ENCODE measurements around the gene NPC1. TPM values are rescaled to one million over a fixed set of nuclear protein-coding genes. Genes with fewer than 3 reads are reported as not detected.

Gene NPC1
- total RNA-seq, 1 experiment from 2014 or later, result 39.6 TPM

DNA sequence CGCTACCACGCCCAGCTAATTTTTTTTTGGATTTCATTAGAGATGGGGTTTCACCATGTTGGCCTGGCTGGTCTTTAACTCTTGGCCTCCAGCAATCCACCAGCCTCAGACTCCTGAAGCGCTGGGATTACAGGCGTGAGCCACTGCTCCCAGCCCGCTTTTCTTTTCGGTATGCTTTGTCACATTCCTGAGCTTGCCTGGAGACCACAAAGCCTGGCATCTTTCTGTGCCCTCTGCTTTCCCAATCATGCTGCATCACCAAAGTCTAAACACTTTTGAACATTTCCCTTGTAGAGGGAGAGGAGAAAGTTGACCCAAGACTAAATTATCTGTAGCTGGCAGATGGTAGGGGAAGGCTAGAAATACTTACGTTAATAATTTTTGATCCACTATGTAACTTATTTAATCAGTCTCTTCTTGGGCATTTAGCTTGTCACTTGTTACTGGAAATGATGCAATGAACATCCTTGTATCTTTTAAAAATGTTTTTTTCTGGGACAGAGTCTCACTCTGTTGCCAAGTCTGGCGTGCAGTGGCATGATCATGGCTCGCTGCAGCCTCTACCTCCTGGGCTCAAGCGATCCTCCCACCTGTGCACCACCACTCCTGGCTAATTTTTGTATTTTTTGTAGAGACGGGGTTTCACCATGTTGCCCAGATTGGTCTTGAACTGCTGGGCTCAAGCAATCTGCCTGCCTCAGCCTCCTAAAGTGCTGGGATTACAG, 2.7 kb upstream of the NPC1 start:
- H3K4me1 ChIP-seq (replicated peaks; ENCODE audit: insufficient read depth), result peaks cover 17% of the 10 kb centered on the region
- BruUV-seq (replicated peaks), result no TSS peak
- H3K4me3 ChIP-seq, result no peak overlapping the region
- no peak overlapping the region for H3K4me2 ChIP-seq
- no peaks in the 10 kb centered on the region for H3K9me2 ChIP-seq (ENCODE audit: insufficient read depth)
- intact Hi-C loops (cut with micrococcal nuclease; ENCODE audit: unreplicated experiment), result loop anchor here (5.0 kb wide), 1 partner anchor 72 kb away; no protein-coding TSS in a partner anchor
- DNase-seq, result peak; percentile 28 to 38
- H3K9me3 ChIP-seq (ENCODE audit: insufficient read depth, low read depth), result no peaks in the 10 kb centered on the region
- no peak for TF ChIP-seq EZH2 (IDR thresholded peaks at IDR 0.05; ENCODE audit: low read depth)
- TF ChIP-seq, protein P1, sequence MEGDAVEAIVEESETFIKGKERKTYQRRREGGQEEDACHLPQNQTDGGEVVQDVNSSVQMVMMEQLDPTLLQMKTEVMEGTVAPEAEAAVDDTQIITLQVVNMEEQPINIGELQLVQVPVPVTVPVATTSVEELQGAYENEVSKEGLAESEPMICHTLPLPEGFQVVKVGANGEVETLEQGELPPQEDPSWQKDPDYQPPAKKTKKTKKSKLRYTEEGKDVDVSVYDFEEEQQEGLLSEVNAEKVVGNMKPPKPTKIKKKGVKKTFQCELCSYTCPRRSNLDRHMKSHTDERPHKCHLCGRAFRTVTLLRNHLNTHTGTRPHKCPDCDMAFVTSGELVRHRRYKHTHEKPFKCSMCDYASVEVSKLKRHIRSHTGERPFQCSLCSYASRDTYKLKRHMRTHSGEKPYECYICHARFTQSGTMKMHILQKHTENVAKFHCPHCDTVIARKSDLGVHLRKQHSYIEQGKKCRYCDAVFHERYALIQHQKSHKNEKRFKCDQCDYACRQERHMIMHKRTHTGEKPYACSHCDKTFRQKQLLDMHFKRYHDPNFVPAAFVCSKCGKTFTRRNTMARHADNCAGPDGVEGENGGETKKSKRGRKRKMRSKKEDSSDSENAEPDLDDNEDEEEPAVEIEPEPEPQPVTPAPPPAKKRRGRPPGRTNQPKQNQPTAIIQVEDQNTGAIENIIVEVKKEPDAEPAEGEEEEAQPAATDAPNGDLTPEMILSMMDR (conservative IDR thresholded peaks at IDR 0.05), result no peak
- no peaks in the 10 kb centered on the region for H3K36me3 ChIP-seq (ENCODE audit: low read depth)
- no peaks in the 10 kb centered on the region for H3K27me3 ChIP-seq (ENCODE audit: insufficient read depth, low read depth)
- POLR2A ChIA-PET (ENCODE audit: unreplicated experiment), result no interaction called here
- H3K79me2 ChIP-seq (ENCODE audit: low read depth), result peaks cover 8% of the 10 kb centered on the region
- peaks cover 24% of the 10 kb centered on the region for H3F3A ChIP-seq (ENCODE audit: insufficient read depth, low read depth)
- no peak overlapping the region for H2AFZ ChIP-seq
- no peaks in the 10 kb centered on the region for H4K20me1 ChIP-seq (ENCODE audit: insufficient read depth)
- CTCF ChIA-PET, result interaction anchor here (0.6 kb wide), 1 partner anchor 15 kb away, joined by 6 read pairs; no protein-coding TSS in a partner anchor
- H3K27ac ChIP-seq, result no peak overlapping the region

DNA sequence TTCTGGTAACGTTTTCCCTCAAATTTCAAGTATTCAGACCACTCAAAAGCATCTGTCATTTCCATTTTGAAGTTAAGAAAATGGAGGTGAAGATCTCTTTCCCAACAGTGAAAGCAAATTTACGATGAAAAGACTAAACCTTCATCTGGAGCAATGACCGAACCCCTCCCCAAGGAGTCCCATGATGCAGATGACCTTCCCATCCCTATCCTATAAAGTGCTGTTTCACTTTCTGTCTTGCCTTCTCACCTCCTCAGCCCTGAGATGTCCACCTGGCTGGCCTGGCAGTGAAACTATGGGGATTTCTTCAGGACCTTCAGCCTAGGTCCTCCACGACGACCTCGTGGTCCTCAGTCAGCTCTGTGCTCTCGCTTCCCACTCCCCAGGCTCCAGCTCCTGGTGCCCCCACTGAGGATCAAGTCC, 925 bp upstream of the NPC1 start:
- no peaks in the 10 kb centered on the region for H3K9me3 ChIP-seq (ENCODE audit: insufficient read depth, low read depth)
- peaks cover 17% of the 10 kb centered on the region for H3F3A ChIP-seq (ENCODE audit: insufficient read depth, low read depth)
- peak overlapping the region; percentile 59 for H3K4me2 ChIP-seq
- DNase-seq, result no peak
- peak overlapping the region; percentile 46; the same call in 1 of the 2 replicates for H2AFZ ChIP-seq
- H3K27ac ChIP-seq, result no peak overlapping the region
- peaks cover 19% of the 10 kb centered on the region for H3K4me1 ChIP-seq (replicated peaks; ENCODE audit: insufficient read depth)
- BruUV-seq (replicated peaks), result TSS peak; percentile 25
- H3K27me3 ChIP-seq (ENCODE audit: insufficient read depth, low read depth), result no peaks in the 10 kb centered on the region
- no peaks in the 10 kb centered on the region for H3K36me3 ChIP-seq (ENCODE audit: low read depth)
- ChIA-PET POLR2A (ENCODE audit: unreplicated experiment) (no interaction called here), CTCF (no interaction called here)
- H3K4me3 ChIP-seq, result peak overlapping the region; percentile 32; the same call in 1 of the 2 replicates
- intact Hi-C loops (cut with micrococcal nuclease; ENCODE audit: unreplicated experiment), result loop anchor here (2.0 to 5.0 kb wide), 2 partner anchors 70 to 116 kb away; no protein-coding TSS in a partner anchor
- no peaks in the 10 kb centered on the region for H3K9me2 ChIP-seq (ENCODE audit: insufficient read depth)
- H4K20me1 ChIP-seq (ENCODE audit: insufficient read depth), result no peaks in the 10 kb centered on the region
- TF ChIP-seq EZH2 (IDR thresholded peaks at IDR 0.05; ENCODE audit: low read depth), result no peak
- TF ChIP-seq, protein P1 (conservative IDR thresholded peaks at IDR 0.05), result 0 out of 2 replicates have a peak, but pooled peaks have one; percentile 22
- peaks cover 26% of the 10 kb centered on the region for H3K79me2 ChIP-seq (ENCODE audit: low read depth)

DNA sequence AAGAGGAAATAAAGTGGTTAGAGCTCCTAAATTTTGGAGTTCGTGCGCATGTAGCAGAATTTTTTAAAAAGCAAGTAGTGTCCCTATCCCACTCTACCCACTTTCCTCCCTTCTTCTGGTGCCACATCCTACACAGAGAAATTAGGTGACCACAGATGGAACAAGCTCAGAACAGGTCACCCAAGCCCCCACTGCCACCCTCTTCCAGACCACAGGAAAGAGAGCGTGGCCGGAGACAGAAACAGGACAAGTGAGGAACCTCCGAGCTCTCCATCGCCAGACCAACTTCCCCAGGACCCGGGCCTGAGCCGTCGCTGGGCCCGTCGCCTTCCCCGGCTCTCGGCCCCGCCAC, 433 bp downstream of the NPC1 start:
- Histone ChIP-seq H3F3A (ENCODE audit: insufficient read depth, low read depth) (peaks cover 17% of the 10 kb centered on the region), H3K4me1 (replicated peaks; ENCODE audit: insufficient read depth) (peaks cover 19% of the 10 kb centered on the region), H2AFZ (peak overlapping the region; percentile 71), H3K4me3 (peak overlapping the region; percentile 82), H3K79me2 (ENCODE audit: low read depth) (peaks cover 40% of the 10 kb centered on the region), H4K20me1 (ENCODE audit: insufficient read depth) (no peaks in the 10 kb centered on the region), H3K4me2 (peak overlapping the region; percentile 77), H3K27me3 (ENCODE audit: insufficient read depth, low read depth) (no peaks in the 10 kb centered on the region), H3K36me3 (ENCODE audit: low read depth) (no peaks in the 10 kb centered on the region), H3K9me3 (ENCODE audit: insufficient read depth, low read depth) (no peaks in the 10 kb centered on the region), H3K27ac (peak overlapping the region; percentile 97), H3K9me2 (ENCODE audit: insufficient read depth) (no peaks in the 10 kb centered on the region)
- intact Hi-C loops (cut with micrococcal nuclease; ENCODE audit: unreplicated experiment), result loop anchor here (2.0 to 5.0 kb wide), 2 partner anchors 69 to 117 kb away; no protein-coding TSS in a partner anchor
- BruUV-seq (replicated peaks), result no TSS peak
- TF ChIP-seq EZH2 (IDR thresholded peaks at IDR 0.05; ENCODE audit: low read depth), result no peak
- TF ChIP-seq, protein P1 (conservative IDR thresholded peaks at IDR 0.05), result no peak
- ChIA-PET CTCF (no interaction called here), POLR2A (ENCODE audit: unreplicated experiment) (interaction anchor here (0.6 to 0.7 kb wide), 2 partner anchors 237 to 494 kb away, joined by 5 to 14 read pairs; no protein-coding TSS in a partner anchor)
- DNase-seq, result no peak

Data from PC-9 (cell line).